OCI-LY3 (cell line): ENCODE data around the gene TBX1.

Experiments used
- CTCF ChIP-seq: fragments of 200-600, 300-600 bp; sonication (generic); IDR thresholded peaks from 2 replicates; pipeline ENCODE4 v1.5.1; 2014; ENCODE audit warnings: antibody characterized with exemption, low read length, low read depth
- EZH2phosphoT487 ChIP-seq: fragments of 200-600 bp; shearing (Covaris generic); IDR thresholded peaks from 2 replicates; pipeline ENCODE4 v1.6.1; 2018; ENCODE audit warnings: antibody characterized with exemption, mixed run types, low read depth

GRCh38 chr22:19747551-19747950 lies 13.0 kb upstream of the TBX1 start:
- TF ChIP-seq CTCF (no peak), EZH2phosphoT487 (no peak)
